Measurements from ENCODE around the gene DNMT1.
"Not testable (repeated sequence)": the region's sequence is repeated elsewhere in the genome, so short reads cannot be mapped to it uniquely, and the experiment has no call there.

The DNMT1 gene

DNA sequence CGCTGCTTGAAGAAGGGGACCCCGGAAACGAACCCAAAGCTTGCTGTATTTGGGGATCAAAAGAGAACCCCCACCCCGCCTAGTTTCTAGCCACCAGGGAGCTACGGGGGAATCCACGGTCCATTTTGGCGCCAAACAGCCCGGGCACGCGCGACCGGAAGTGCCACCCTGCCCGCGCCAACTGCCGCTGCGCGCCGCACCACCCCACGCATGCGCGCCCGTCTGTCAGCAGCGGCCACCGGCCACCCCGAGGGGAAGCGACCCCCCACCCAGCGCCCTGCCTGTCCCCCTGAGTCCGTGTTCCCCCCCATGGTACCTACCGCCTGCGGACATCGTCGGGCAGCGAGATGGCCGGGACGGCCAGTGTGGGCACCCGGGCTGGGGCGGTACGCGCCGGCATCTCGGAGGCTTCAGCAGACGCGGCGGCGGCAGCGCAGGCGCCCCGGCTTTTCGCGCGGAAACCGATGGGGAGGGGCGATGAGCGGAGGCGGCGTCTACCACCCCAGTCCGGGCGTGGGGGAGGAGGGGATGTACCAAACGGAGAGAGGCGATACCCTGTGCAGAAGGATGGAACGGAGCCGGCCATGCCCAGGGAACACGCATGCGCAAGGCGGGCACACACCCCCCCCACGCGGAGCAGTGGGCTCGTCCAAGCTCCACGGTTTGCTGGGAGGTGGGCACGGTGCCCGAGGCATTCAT, at the start of gene DNMT1:
Gene DNMT1, minus strand, starts transcription at position 454 of the 699 bp plus-strand sequence. Its CDS starts 54 bp downstream, at position 400.
- H3K27ac ChIP-seq = peak within 1 kb of the TSS; percentile 90
- TF ChIP-seq CTCF (IDR thresholded peaks at IDR 0.05) (no peak), ZFX (IDR thresholded peaks at IDR 0.05; ENCODE audit: borderline replicate concordance) (no peak)

DNA sequence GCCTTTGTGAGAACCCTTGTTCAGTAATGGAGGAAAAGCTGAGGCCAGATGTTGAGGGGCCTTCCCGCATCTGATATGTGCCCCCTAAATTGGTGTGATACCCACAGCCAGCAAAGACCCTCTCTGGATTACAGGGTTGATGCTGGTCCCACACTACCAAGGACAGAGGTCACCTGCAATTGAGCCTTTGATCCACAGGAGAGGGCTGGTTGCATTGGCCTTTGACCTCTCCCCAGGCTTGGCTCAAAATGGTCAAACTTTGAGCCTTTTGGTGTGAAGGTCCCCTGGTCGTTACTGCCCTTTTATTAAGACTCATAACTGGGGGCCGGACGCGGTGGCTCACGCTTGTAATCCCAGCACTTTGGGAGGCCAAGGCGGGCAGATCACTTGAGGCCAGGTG, 48.9 kb upstream of the DNMT1 start:
- no peak overlapping the region for H3K27ac ChIP-seq
- TF ChIP-seq ZFX (IDR thresholded peaks at IDR 0.05; ENCODE audit: borderline replicate concordance) (no peak), CTCF (IDR thresholded peaks at IDR 0.05) (no peak)

- H3K27ac ChIP-seq = not testable (repeated sequence)
These were observed 47.2 kb upstream of the DNMT1 start for GRCh38 chr19:10241826-10242449.

DNA sequence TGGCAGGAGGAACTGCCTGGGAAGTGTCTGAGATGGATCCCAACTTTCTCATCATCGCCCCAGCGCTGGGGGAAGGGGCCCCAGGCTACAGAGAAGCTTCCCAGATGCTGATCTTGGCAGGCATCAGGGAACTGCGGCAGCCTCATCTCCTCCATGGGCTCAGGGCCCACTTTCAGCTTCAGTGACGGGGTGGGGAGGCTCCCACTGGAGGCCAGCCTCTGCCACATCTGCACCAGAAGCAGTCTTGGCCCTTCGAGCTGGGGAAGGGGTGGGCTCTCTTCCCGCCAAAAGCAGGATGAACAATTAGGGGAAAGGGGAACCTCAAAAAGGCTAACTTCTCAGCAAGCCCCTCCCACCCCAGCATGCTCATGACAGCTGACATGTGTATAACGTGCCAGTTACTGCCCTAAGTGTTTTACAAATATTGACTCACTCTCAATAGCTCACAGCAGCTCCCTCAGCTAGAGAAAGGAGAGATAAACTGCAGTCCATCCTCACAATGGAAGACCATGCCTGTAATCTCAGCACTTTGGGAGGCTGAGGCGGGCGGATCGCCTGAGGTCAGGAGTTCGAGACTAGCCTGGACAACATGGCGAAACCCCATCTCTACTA, 43.5 kb upstream of the DNMT1 start:
- TF ChIP-seq CTCF (IDR thresholded peaks at IDR 0.05) = no peak
- no peak for TF ChIP-seq ZFX (IDR thresholded peaks at IDR 0.05; ENCODE audit: borderline replicate concordance)
- no peak overlapping the region for H3K27ac ChIP-seq

GRCh38 chr19:10237702-10238101, 42.9 kb upstream of the DNMT1 start:
- H3K27ac ChIP-seq = no peak overlapping the region
- TF ChIP-seq ZFX (IDR thresholded peaks at IDR 0.05; ENCODE audit: borderline replicate concordance) (no peak), CTCF (IDR thresholded peaks at IDR 0.05) (no peak)

- not testable (repeated sequence) for H3K27ac ChIP-seq
These were observed 40.7 kb upstream of the DNMT1 start for GRCh38 chr19:10235409-10235808.

DNA sequence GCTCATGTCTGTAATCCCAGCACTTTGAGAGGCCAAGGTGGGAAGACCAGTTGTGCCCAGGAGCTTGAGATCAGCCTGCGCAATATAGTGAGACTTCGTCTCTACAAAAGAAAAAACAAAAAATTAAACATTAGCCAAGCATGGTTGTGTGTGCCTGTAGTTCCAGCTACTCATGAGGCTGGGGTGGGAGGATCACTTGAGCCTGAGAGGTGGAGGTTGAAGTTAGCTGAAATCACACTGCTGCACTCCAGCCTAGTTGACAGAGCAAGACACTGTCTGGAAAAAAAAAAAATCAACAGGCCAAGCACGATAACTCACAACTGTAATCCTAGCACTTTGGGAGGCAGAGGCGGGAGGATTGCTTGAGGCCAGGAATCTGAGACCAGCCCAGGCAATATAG, 40.2 kb upstream of the DNMT1 start:
- TF ChIP-seq CTCF (IDR thresholded peaks at IDR 0.05) (no peak), ZFX (IDR thresholded peaks at IDR 0.05; ENCODE audit: borderline replicate concordance) (no peak)
- H3K27ac ChIP-seq = no peak overlapping the region

- no peak overlapping the region for H3K27ac ChIP-seq
- TF ChIP-seq CTCF (IDR thresholded peaks at IDR 0.05) = no peak
- no peak for TF ChIP-seq ZFX (IDR thresholded peaks at IDR 0.05; ENCODE audit: borderline replicate concordance)
These were observed 39.2 kb upstream of the DNMT1 start for GRCh38 chr19:10233946-10234345.
